Measurements from ENCODE around the gene CNTNAP2.
"Not testable (repeated sequence)": the region's sequence is repeated elsewhere in the genome, so short reads cannot be mapped to it uniquely, and the experiment has no call there.

GRCh38 chr7:147737559-147738214, 1621.1 kb downstream of the CNTNAP2 start:
- TF ChIP-seq CTCF, POLR2A (IDR thresholded peaks at IDR 0.05): not testable (repeated sequence)

Data from uterus (tissue), 2 donors.